PC-3 (cell line): ENCODE measurements around the gene TAS2R31. TPM values are rescaled to one million over a fixed set of nuclear protein-coding genes. Genes with fewer than 3 reads are reported as not detected.
"Not testable (repeated sequence)": the region's sequence is repeated elsewhere in the genome, so short reads cannot be mapped to it uniquely, and the experiment has no call there.

Experiments used
- ATAC-seq: fragments of 200-7000 bp; cut with Tn5 transposase; 2 replicates; pipeline ENCODE4 v1.9.1; 2020; ENCODE audit warnings: mild to moderate bottlenecking, moderate library complexity
- BruUV-seq: library from RNA; stranded (reverse); fragments of 400-500 nt; replicated peaks from 2 replicates; lab custom pipeline; 2021; lab: Mats Ljungman, UMichigan
- CTCF ChIA-PET: fragments of 300-600 bp; sonication (Branson Sonifier 250); formaldehyde crosslinking; loops from one replicate; lab custom pipeline; 2022; ENCODE audit warnings: antibody characterized with exemption; lab: Charles Lee
- POLR2A ChIA-PET: fragments of 300-600 bp; sonication (Branson Sonifier 250); formaldehyde crosslinking; loops from one replicate; lab custom pipeline; 2022; ENCODE audit warnings: antibody characterized with exemption; ENCODE audit not compliant: unreplicated experiment; lab: Charles Lee
- DNase-seq: peaks from one replicate; pipeline ENCODE4 v3.0.0-alpha.2; 2015
- H2AFZ ChIP-seq: fragments of 300-600 bp; sonication (generic); 2 replicates; pipeline ENCODE4 v1.6.0; 2016; ENCODE audit warnings: antibody characterized with exemption, low read length
- H3F3A ChIP-seq: fragments of 300-600 bp; sonication (generic); one replicate; pipeline ENCODE4 v1.6.0; 2017; ENCODE audit warnings: antibody characterized with exemption, low read length, control low read depth, mild to moderate bottlenecking; ENCODE audit not compliant: unreplicated experiment
- H3K27ac ChIP-seq: fragments of 300-600 bp; sonication (generic); 2 replicates; pipeline ENCODE4 v1.5.1; 2016; ENCODE audit warnings: mild to moderate bottlenecking, low read length
- H3K27me3 ChIP-seq: fragments of 300-600 bp; sonication (generic); 2 replicates; pipeline ENCODE4 v1.6.1; 2016; ENCODE audit warnings: low read length, mixed read lengths
- H3K36me3 ChIP-seq: fragments of 300-600 bp; sonication (generic); 2 replicates; pipeline ENCODE4 v1.6.1; 2016; ENCODE audit warnings: low read depth, mixed run types, low read length, mixed read lengths
- H3K4me1 ChIP-seq: fragments of 300-600 bp; sonication (generic); 2 replicates; pipeline ENCODE4 v1.5.1; 2016; ENCODE audit warnings: low read length; ENCODE audit not compliant: insufficient read depth
- H3K4me2 ChIP-seq: fragments of 300-600 bp; sonication (generic); 2 replicates; pipeline ENCODE4 v1.6.0; 2016; ENCODE audit warnings: low read length
- H3K4me3 ChIP-seq: fragments of 300-600 bp; sonication (generic); 2 replicates; pipeline ENCODE4 v1.5.1; 2016; ENCODE audit warnings: mild to moderate bottlenecking, low read length, mixed read lengths
- H3K79me2 ChIP-seq: fragments of 300-600 bp; sonication (generic); 2 replicates; pipeline ENCODE4 v1.6.1; 2017; ENCODE audit warnings: low read length, mixed read lengths
- H3K9ac ChIP-seq: fragments of 300-600 bp; sonication (generic); 2 replicates; pipeline ENCODE4 v1.6.0; 2016; ENCODE audit warnings: mild to moderate bottlenecking, low read length
- H3K9me2 ChIP-seq: fragments of 300-600 bp; sonication (generic); replicated peaks from 2 replicates; pipeline ENCODE4 v1.6.1; 2016; ENCODE audit warnings: mixed run types, low read length, mixed read lengths
- H3K9me3 ChIP-seq: fragments of 300-600 bp; sonication (generic); 2 replicates; pipeline ENCODE4 v1.6.1; 2016; ENCODE audit warnings: low read length, mixed read lengths
- H4K20me1 ChIP-seq: fragments of 300-600 bp; sonication (generic); 2 replicates; pipeline ENCODE4 v1.6.1; 2016; ENCODE audit warnings: low read length, mixed read lengths
- CTCF ChIP-seq: fragments of 300-600 bp; sonication (generic); conservative IDR thresholded peaks from 2 replicates; pipeline ENCODE4 v1.5.1; 2017; ENCODE audit warnings: antibody characterized with exemption, low read depth, mild to moderate bottlenecking, low read length
- EZH2 ChIP-seq: fragments of 300-600 bp; sonication (generic); IDR thresholded peaks from one replicate; pipeline ENCODE4 v1.6.1; 2017; ENCODE audit warnings: antibody characterized with exemption, mild to moderate bottlenecking, low read length; ENCODE audit not compliant: unreplicated experiment
- EZH2phosphoT487 ChIP-seq: fragments of 300-600 bp; sonication (generic); IDR thresholded peaks from 2 replicates; pipeline ENCODE4 v1.6.1; 2018; ENCODE audit warnings: mild to moderate bottlenecking, antibody characterized with exemption, low read length, borderline replicate concordance
- intact Hi-C: fragments of 100-400 bp; cut with micrococcal nuclease; formaldehyde crosslinking; loops from 2 replicates; pipeline ENCODE4 v1.9.0; 2023
- total RNA-seq: library from RNA; depleted of rRNA; stranded (reverse); fragments of >200 nt; gene quantifications from 2 replicates; pipeline ENCODE4 v1.2.3, GENCODE V29; 2014

The TAS2R31 gene
- total RNA-seq, 1 experiment from 2014 or later = 0.55 TPM

DNA sequence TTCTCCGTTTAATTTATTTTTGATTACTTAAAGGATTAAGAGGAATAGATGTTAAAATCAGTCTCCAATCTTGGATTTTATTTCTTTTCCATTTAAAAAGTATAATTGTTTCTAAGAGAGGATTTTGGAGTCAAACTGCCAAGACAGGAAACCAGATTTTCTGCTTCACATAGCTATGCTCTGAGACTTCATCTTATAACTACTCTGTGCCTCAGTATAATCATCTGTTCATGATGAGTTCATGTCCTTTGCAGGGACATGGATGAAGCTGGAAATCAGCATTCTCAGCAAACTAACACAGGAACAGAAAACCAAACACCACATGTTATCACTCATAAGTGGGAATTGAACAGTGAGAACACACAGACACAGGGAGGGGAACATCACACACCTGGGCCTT, 9.0 kb upstream of the TAS2R31 start:
- no peaks in the 10 kb centered on the region for H3F3A ChIP-seq
- no TSS peak for BruUV-seq
- no peaks in the 10 kb centered on the region for H3K79me2 ChIP-seq
- ATAC-seq = no peak
- no peak overlapping the region for H2AFZ ChIP-seq
- intact Hi-C loops = no loop called here
- H3K9me2 ChIP-seq = no peaks in the 10 kb centered on the region
- H3K4me3 ChIP-seq = no peak overlapping the region
- no peaks in the 10 kb centered on the region for H3K9me3 ChIP-seq
- H4K20me1 ChIP-seq = no peaks in the 10 kb centered on the region
- H3K9ac ChIP-seq = no peak overlapping the region
- no peak for DNase-seq
- H3K36me3 ChIP-seq = no peaks in the 10 kb centered on the region
- H3K4me1 ChIP-seq = no peaks in the 10 kb centered on the region
- CTCF ChIA-PET = interaction anchor here (0.5 kb wide), 1 partner anchor 1030 kb away, joined by 6 read pairs; no protein-coding TSS in a partner anchor
- POLR2A ChIA-PET = no interaction called here
- H3K4me2 ChIP-seq = no peak overlapping the region
- H3K27ac ChIP-seq = no peak overlapping the region
- H3K27me3 ChIP-seq = no peaks in the 10 kb centered on the region
- TF ChIP-seq EZH2 (no peak), EZH2phosphoT487 (no peak), CTCF (no peak)

DNA sequence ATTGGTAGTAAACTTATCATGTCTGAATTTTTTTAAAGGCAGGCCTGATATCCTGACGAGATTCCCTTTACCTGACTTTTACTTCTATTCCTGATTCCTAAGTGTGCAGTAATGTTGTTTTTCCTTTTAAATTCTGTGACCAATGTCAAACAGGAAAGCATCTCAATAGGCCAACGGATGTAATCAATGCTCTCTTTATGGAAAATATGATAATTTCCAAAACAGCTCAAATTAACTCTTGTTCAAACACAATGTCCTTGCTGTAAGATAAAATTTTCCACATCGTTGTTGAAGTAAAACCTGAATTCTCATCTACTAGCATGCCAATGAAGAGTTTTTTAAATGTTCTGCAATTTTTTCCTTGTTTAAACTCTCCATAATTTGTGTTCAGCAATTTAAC, 8.0 kb upstream of the TAS2R31 start:
- ATAC-seq (no peak), DNase-seq (no peak)
- no TSS peak for BruUV-seq
- H3K9ac ChIP-seq = no peak overlapping the region
- H3K9me3 ChIP-seq = no peaks in the 10 kb centered on the region
- H3K4me2 ChIP-seq = no peak overlapping the region
- intact Hi-C loops = no loop called here
- H3K36me3 ChIP-seq = no peaks in the 10 kb centered on the region
- H3K4me1 ChIP-seq = no peaks in the 10 kb centered on the region
- no peak for TF ChIP-seq CTCF
- no peak for TF ChIP-seq EZH2phosphoT487
- TF ChIP-seq EZH2 = no peak
- H4K20me1 ChIP-seq = no peaks in the 10 kb centered on the region
- POLR2A ChIA-PET = no interaction called here
- H3F3A ChIP-seq = no peaks in the 10 kb centered on the region
- no peak overlapping the region for H3K27ac ChIP-seq
- no peaks in the 10 kb centered on the region for H3K9me2 ChIP-seq
- H3K79me2 ChIP-seq = no peaks in the 10 kb centered on the region
- no peak overlapping the region for H2AFZ ChIP-seq
- H3K27me3 ChIP-seq = no peaks in the 10 kb centered on the region
- no peak overlapping the region for H3K4me3 ChIP-seq
- CTCF ChIA-PET = no interaction called here

DNA sequence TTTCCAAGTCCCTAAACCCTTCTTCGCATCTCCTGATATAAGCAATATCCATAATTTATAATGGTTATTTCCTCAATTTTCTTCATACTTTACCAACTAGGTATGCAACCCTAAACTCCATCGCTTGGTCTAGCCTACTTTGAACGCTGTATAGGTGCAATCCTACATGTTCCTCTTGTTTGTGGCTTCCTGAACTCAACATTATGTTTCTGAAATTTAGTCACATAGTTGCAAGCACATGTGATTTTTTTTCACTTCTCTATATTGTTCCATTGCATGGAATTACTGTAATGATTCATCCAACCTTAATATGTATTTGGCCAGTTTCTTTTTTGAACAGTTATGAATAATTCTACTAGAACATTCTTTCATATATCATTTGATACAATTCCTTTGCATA, 2.8 kb upstream of the TAS2R31 start:
- DNase-seq, H3K79me2 ChIP-seq, H4K20me1 ChIP-seq, intact Hi-C loops, H3K27me3 ChIP-seq, H3K4me1 ChIP-seq, H3F3A ChIP-seq, CTCF ChIA-PET, H3K27ac ChIP-seq, H3K9ac ChIP-seq, H3K9me2 ChIP-seq, BruUV-seq, H3K9me3 ChIP-seq, H3K36me3 ChIP-seq, POLR2A ChIA-PET, ATAC-seq, H3K4me2 ChIP-seq, H3K4me3 ChIP-seq, H2AFZ ChIP-seq: not testable (repeated sequence)
